Airway epithelial cell (primary cell): ENCODE results near the gene PRR15. TPM values are rescaled to one million over a fixed set of nuclear protein-coding genes. Genes with fewer than 3 reads are reported as not detected.

ENCODE experiments used
- total RNA-seq: library from RNA; depleted of rRNA; stranded (reverse); fragments of >200 nt; gene quantifications from 2 replicates; pipeline ENCODE4 v1.2.3, GENCODE V29; 2015

The PRR15 gene
- total RNA-seq = 0.35 and 0.51 TPM in 2 replicates

GRCh38 chr7:29563590-29564495 lies at the start of gene PRR15:
Gene PRR15, plus strand, starts transcription at chr7:29563835. Its CDS starts 2,495 bp downstream, at chr7:29566330.

Other genes with a start within 250 kb of the PRR15 start
- 0.14 and 0.79 TPM in 2 replicates for gene WIPF3, start 242.7 kb downstream of the PRR15 start, total RNA-seq